OCI-LY7 (cell line): ENCODE results near the gene NSG1. TPM values are rescaled to one million over a fixed set of nuclear protein-coding genes. Genes with fewer than 3 reads are reported as not detected.

Experiments used
- BruUV-seq: library from RNA; stranded (reverse); fragments of 400-500 nt; replicated peaks from 2 replicates; lab custom pipeline; 2021; lab: Mats Ljungman, UMichigan
- CTCF ChIA-PET: fragments of 300-600 bp; sonication (Branson Sonifier 250); formaldehyde crosslinking; loops from one replicate; lab custom pipeline; 2022; ENCODE audit warnings: antibody characterized with exemption; ENCODE audit not compliant: unreplicated experiment; lab: Charles Lee
- POLR2A ChIA-PET: fragments of 300-600 bp; sonication (Branson Sonifier 250); formaldehyde crosslinking; loops from one replicate; lab custom pipeline; 2022; ENCODE audit warnings: antibody characterized with exemption; lab: Charles Lee
- DNase-seq: peaks from one replicate; pipeline ENCODE4 v3.0.0-alpha.2; 2015; ENCODE audit warnings: low spot score
- H2AFZ ChIP-seq: fragments of 200-600 bp; sonication (generic), shearing (Covaris generic); 2 replicates; pipeline ENCODE4 v1.6.1; 2014; ENCODE audit warnings: mild to moderate bottlenecking, antibody characterized with exemption, low read length, moderate library complexity
- H3K27ac ChIP-seq: fragments of 200-600 bp; sonication (generic); 2 replicates; pipeline ENCODE4 v1.5.1; 2014; ENCODE audit warnings: mixed run types, low read depth, mild to moderate bottlenecking, moderate library complexity, low read length, inconsistent platforms; ENCODE audit not compliant: poor library complexity, severe bottlenecking
- H3K36me3 ChIP-seq: fragments of 200-600 bp; sonication (generic); 2 replicates; pipeline ENCODE4 v1.6.1; 2014; ENCODE audit warnings: mild to moderate bottlenecking, antibody characterized with exemption, low read length, moderate library complexity, mixed read lengths; ENCODE audit not compliant: insufficient read depth
- H3K4me1 ChIP-seq: fragments of 200-600 bp; sonication (generic); 2 replicates; pipeline ENCODE4 v1.5.1; 2014; ENCODE audit warnings: mild to moderate bottlenecking, low read length; ENCODE audit not compliant: insufficient read depth, poor library complexity, severe bottlenecking
- H3K4me2 ChIP-seq: fragments of 200-600 bp; sonication (generic); 2 replicates; pipeline ENCODE4 v1.6.1; 2014; ENCODE audit warnings: mild to moderate bottlenecking, low read length
- H3K4me3 ChIP-seq: fragments of 200-600 bp; sonication (generic); 2 replicates; pipeline ENCODE4 v1.5.1; 2014; ENCODE audit warnings: mild to moderate bottlenecking, low read depth, low read length; ENCODE audit not compliant: poor library complexity, severe bottlenecking
- H3K79me2 ChIP-seq: fragments of 200-600 bp; sonication (generic); 2 replicates; pipeline ENCODE4 v1.6.1; 2016; ENCODE audit warnings: low read depth, mild to moderate bottlenecking, low read length, moderate library complexity, mixed read lengths; ENCODE audit not compliant: insufficient read depth
- H3K9me2 ChIP-seq: fragments of 200-600 bp; sonication (generic); 2 replicates; pipeline ENCODE4 v1.6.1; 2016; ENCODE audit warnings: mild to moderate bottlenecking, low read length, mixed read lengths; ENCODE audit not compliant: insufficient read depth
- H3K9me3 ChIP-seq: fragments of 200-600 bp; sonication (generic); 2 replicates; pipeline ENCODE4 v1.6.1; 2014; ENCODE audit warnings: mild to moderate bottlenecking, mixed run types, low read length, mixed read lengths
- H4K20me1 ChIP-seq: fragments of 200-600 bp; sonication (generic); 2 replicates; pipeline ENCODE4 v1.6.1; 2014; ENCODE audit warnings: mild to moderate bottlenecking, antibody characterized with exemption, low read length, moderate library complexity, mixed read lengths; ENCODE audit not compliant: insufficient read depth
- CTCF ChIP-seq: fragments of 200-600 bp; sonication (generic); conservative IDR thresholded peaks from 2 replicates; pipeline ENCODE4 v1.5.1; 2014; ENCODE audit warnings: mild to moderate bottlenecking, antibody characterized with exemption, low read length, moderate library complexity, mixed read lengths
- EZH2phosphoT487 ChIP-seq: fragments of 200-600 bp; sonication (generic); IDR thresholded peaks from 2 replicates; pipeline ENCODE4 v1.6.1; 2018; ENCODE audit warnings: low read depth, borderline replicate concordance, mild to moderate bottlenecking, mixed run types, antibody characterized with exemption, low read length, moderate library complexity, mixed read lengths
- intact Hi-C: fragments of 100-400 bp; cut with micrococcal nuclease; formaldehyde crosslinking; loops from one replicate; pipeline ENCODE4 v1.10.0; 2022; ENCODE audit not compliant: unreplicated experiment
- total RNA-seq, 2 experiments: library from RNA; depleted of rRNA in 1 of 2; stranded (reverse); fragments of >200 nt in 1 of 2; shearing (Covaris generic) in 1 of 2; gene quantifications; 2 replicates each; pipeline ENCODE4 v1.2.3, GENCODE V29; 2014 to 2022

Gene NSG1
- total RNA-seq, 2 experiments from 2014 or later: 35.5 to 38.8 TPM

GRCh38 chr4:4410271-4410670 is 23.4 kb downstream of the NSG1 start:
- H3K4me2 ChIP-seq: no peak overlapping the region
- H4K20me1 ChIP-seq: no peaks in the 10 kb centered on the region
- no peak overlapping the region for H3K4me3 ChIP-seq
- TF ChIP-seq EZH2phosphoT487 (no peak), CTCF (no peak)
- CTCF ChIA-PET: no interaction called here
- POLR2A ChIA-PET: no interaction called here
- no peaks in the 10 kb centered on the region for H3K4me1 ChIP-seq
- no peak overlapping the region for H2AFZ ChIP-seq
- no peak for DNase-seq
- no peaks in the 10 kb centered on the region for H3K9me2 ChIP-seq
- H3K9me3 ChIP-seq: no peaks in the 10 kb centered on the region
- BruUV-seq: no TSS peak
- no peaks in the 10 kb centered on the region for H3K79me2 ChIP-seq
- no peak overlapping the region for H3K27ac ChIP-seq
- intact Hi-C loops: no loop called here
- peaks cover 9% of the 10 kb centered on the region for H3K36me3 ChIP-seq

DNA sequence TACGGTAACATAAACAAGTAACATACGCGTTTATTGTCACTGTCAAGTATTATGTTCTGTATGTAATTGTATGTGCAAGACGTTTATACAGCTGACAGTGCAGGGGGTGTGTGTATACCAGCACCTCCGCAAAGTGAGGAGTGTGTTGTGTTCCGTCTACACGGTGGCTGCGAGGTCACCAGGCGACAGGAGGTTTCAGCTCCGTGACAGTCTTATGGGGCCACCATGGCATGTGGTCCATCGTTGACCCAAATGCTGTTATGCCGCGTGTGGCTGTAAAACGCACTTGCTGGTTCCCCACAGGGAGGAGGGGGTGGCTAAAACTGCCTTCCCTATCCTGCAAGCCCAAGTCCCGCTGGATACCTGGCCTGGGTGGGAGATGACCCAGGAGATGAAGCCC is 25.0 kb downstream of the NSG1 start:
- H2AFZ ChIP-seq: no peak overlapping the region
- H3K79me2 ChIP-seq: no peaks in the 10 kb centered on the region
- intact Hi-C loops: no loop called here
- ChIA-PET POLR2A (no interaction called here), CTCF (no interaction called here)
- no peak overlapping the region for H3K4me2 ChIP-seq
- H3K4me1 ChIP-seq: no peaks in the 10 kb centered on the region
- no peak for DNase-seq
- no peaks in the 10 kb centered on the region for H3K9me3 ChIP-seq
- BruUV-seq: no TSS peak
- H3K27ac ChIP-seq: no peak overlapping the region
- TF ChIP-seq EZH2phosphoT487 (no peak), CTCF (no peak)
- H3K36me3 ChIP-seq: peaks cover 24% of the 10 kb centered on the region
- no peaks in the 10 kb centered on the region for H4K20me1 ChIP-seq
- H3K4me3 ChIP-seq: no peak overlapping the region
- no peaks in the 10 kb centered on the region for H3K9me2 ChIP-seq

DNA sequence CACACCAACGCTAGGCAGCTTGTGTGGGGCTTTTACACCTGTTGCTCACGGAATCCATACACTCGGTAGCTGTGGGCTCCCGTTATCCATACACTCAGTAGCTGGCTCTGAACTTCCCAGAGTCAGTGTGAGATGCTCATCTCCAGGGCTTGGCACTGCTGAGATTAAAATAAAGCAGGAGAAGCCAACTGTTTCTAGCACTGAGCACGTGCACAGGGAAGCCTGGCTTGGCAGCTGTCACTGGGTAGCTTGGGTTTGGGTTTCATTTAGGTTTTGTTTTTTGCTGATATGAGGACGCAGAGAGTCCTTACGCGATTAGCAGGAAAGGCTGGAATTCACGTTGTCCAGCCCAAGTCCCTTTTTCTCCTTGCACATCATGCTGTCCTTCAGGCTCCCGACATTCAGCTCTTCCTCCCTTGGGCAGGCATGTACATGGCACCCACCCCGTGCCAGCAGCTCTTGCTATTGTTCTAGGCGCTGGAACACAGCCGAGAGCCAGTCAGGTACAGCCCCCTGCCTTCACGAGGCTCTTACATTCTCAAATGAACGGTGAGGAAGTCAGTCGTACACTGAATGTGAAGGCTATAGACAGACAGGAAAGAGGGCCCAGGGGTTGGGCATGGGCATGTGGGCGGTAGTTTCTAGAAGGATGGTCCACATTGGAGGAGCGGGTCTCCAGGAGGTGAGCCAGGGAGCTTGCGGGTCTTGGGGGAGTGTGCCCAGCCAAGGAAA is 25.9 kb downstream of the NSG1 start:
- no peak for DNase-seq
- POLR2A ChIA-PET: no interaction called here
- no peaks in the 10 kb centered on the region for H3K9me2 ChIP-seq
- no peak overlapping the region for H3K27ac ChIP-seq
- peaks cover 33% of the 10 kb centered on the region for H3K36me3 ChIP-seq
- H3K79me2 ChIP-seq: no peaks in the 10 kb centered on the region
- no peak overlapping the region for H3K4me3 ChIP-seq
- CTCF ChIA-PET: no interaction called here
- no peak overlapping the region for H3K4me2 ChIP-seq
- H3K9me3 ChIP-seq: no peaks in the 10 kb centered on the region
- TF ChIP-seq EZH2phosphoT487 (no peak), CTCF (no peak)
- H2AFZ ChIP-seq: no peak overlapping the region
- intact Hi-C loops: no loop called here
- BruUV-seq: no TSS peak
- H3K4me1 ChIP-seq: no peaks in the 10 kb centered on the region
- no peaks in the 10 kb centered on the region for H4K20me1 ChIP-seq
